Measurements from ENCODE around the gene RNF220.

DNA sequence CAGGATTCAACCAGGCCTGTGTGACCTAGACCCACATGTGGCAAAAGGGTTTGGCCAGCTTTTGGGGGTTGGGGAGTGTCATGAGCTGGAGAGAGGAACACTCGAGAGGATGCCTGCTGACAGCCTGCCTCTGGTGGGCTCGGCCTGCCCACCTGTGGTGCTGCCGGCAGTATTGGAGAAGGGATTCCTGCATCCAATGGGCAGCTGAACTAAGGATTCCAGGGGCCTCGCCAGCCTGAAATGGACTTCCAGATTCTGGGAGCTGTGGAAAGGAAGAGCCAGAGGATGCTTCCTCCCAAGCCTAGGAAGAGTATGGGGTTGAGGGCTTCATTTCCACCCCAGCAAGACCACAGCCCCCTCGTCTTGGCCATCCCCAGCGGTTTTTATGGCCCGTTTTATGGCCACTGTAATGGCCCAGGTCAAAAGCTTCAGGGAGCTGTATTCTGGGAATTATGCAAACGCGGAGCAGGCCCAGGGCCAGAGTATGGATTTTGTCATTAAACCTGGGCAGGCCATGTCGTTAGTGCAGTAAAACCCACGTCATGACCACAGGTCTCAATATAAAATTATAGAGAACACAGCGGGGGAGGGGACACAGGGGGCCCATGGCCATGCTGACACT is 205.6 kb downstream of the RNF220 start:
- no peak for TF ChIP-seq POLR2AphosphoS5 (IDR thresholded peaks at IDR 0.05)
- TF ChIP-seq POLR2A (IDR thresholded peaks at IDR 0.05), result no peak
